GM23338 (cell line): ENCODE measurements around the gene NIT1. TPM values are rescaled to one million over a fixed set of nuclear protein-coding genes. Genes with fewer than 3 reads are reported as not detected.

Source experiments
- ATAC-seq: fragments of 200-7000 bp; cut with Tn5 transposase; 3 replicates; pipeline ENCODE4 v1.9.1; 2020
- DNase-seq: peaks from one replicate; pipeline ENCODE4 v3.0.0-alpha.2; 2015; ENCODE audit warnings: low spot score
- H2AFZ ChIP-seq: fragments of 200-600 bp; sonication (generic); 2 replicates; pipeline ENCODE4 v1.8.0; 2016; ENCODE audit warnings: antibody characterized with exemption, mild to moderate bottlenecking, moderate library complexity
- H3F3A ChIP-seq: fragments of 200-600 bp; sonication (generic); replicated peaks from 2 replicates; pipeline ENCODE4 v1.8.0; 2017; ENCODE audit warnings: antibody characterized with exemption, mixed run types, low read depth
- H3K27ac ChIP-seq: fragments of 200-600 bp; sonication (generic); 2 replicates; pipeline ENCODE4 v1.6.1; 2016; ENCODE audit warnings: low read depth
- H3K27me3 ChIP-seq: fragments of 200-600 bp; sonication (generic); 2 replicates; pipeline ENCODE4 v1.8.0; 2016; ENCODE audit warnings: mild to moderate bottlenecking, mixed run types, moderate library complexity; ENCODE audit not compliant: insufficient read depth
- H3K36me3 ChIP-seq: fragments of 200-600 bp; sonication (generic); 2 replicates; pipeline ENCODE4 v1.8.0; 2016; ENCODE audit warnings: mild to moderate bottlenecking; ENCODE audit not compliant: insufficient read depth
- H3K4me1 ChIP-seq: fragments of 200-600 bp; sonication (generic); 2 replicates; pipeline ENCODE4 v1.8.0; 2016; ENCODE audit warnings: mild to moderate bottlenecking, moderate library complexity; ENCODE audit not compliant: insufficient read depth
- H3K4me2 ChIP-seq: fragments of 200-600 bp; sonication (generic); 2 replicates; pipeline ENCODE4 v1.7.1; 2017; ENCODE audit warnings: mixed run types
- H3K4me3 ChIP-seq: fragments of 200-600 bp; sonication (generic); 2 replicates; pipeline ENCODE4 v1.6.1; 2016; ENCODE audit warnings: mixed run types
- H3K79me2 ChIP-seq: fragments of 200-600 bp; sonication (generic); replicated peaks from 2 replicates; pipeline ENCODE4 v1.8.0; 2017; ENCODE audit warnings: mild to moderate bottlenecking; ENCODE audit not compliant: insufficient read depth
- H3K9me2 ChIP-seq: fragments of 200-600 bp; sonication (generic); 2 replicates; pipeline ENCODE4 v1.8.0; 2017; ENCODE audit not compliant: insufficient read depth
- H4K20me1 ChIP-seq: fragments of 200-600 bp; sonication (generic); replicated peaks from 2 replicates; pipeline ENCODE4 v1.8.0; 2017; ENCODE audit warnings: mild to moderate bottlenecking; ENCODE audit not compliant: insufficient read depth
- H3K27ac Mint-ChIP-seq: 2 replicates; pipeline ENCODE4 v1.8.0; 2020; ENCODE audit warnings: inconsistent platforms, mild to moderate bottlenecking, moderate library complexity, mixed read lengths
- H3K27me3 Mint-ChIP-seq: 3 replicates; pipeline ENCODE4 v1.8.0; 2022; ENCODE audit warnings: low read depth, mild to moderate bottlenecking, moderate library complexity, mixed read lengths, inconsistent platforms; ENCODE audit not compliant: insufficient read depth, poor library complexity
- H3K36me3 Mint-ChIP-seq: 3 replicates; pipeline ENCODE4 v1.8.0; 2021; ENCODE audit warnings: low read depth, mild to moderate bottlenecking, inconsistent platforms, moderate library complexity, mixed read lengths
- H3K4me1 Mint-ChIP-seq: 3 replicates; pipeline ENCODE4 v1.8.0; 2020; ENCODE audit warnings: mild to moderate bottlenecking, inconsistent platforms, mixed read lengths
- H3K4me3 Mint-ChIP-seq: 3 replicates; pipeline ENCODE4 v1.8.0; 2021; ENCODE audit warnings: moderate library complexity, mild to moderate bottlenecking, inconsistent platforms, mixed read lengths
- H3K9me3 Mint-ChIP-seq: 3 replicates; pipeline ENCODE4 v1.8.0; 2020; ENCODE audit warnings: moderate library complexity, mild to moderate bottlenecking, inconsistent platforms, mixed read lengths
- CREB1 ChIP-seq: fragments of 250-450 bp; sonication (Bioruptor Pico); IDR thresholded peaks from 2 replicates; pipeline ENCODE4 v1.5.0; 2020; ENCODE audit warnings: low read depth, mild to moderate bottlenecking, moderate library complexity
- EZH2 ChIP-seq: fragments of 200-600 bp; sonication (generic); IDR thresholded peaks from one replicate; pipeline ENCODE4 v1.8.0; 2017; ENCODE audit warnings: antibody characterized with exemption, mild to moderate bottlenecking, low read depth; ENCODE audit not compliant: unreplicated experiment
- EZH2phosphoT487 ChIP-seq: fragments of 200-600 bp; sonication (generic); IDR thresholded peaks from one replicate; pipeline ENCODE4 v1.8.1; 2018; ENCODE audit warnings: antibody characterized with exemption; ENCODE audit not compliant: unreplicated experiment
- JUNB ChIP-seq: IDR thresholded peaks from one replicate; pipeline ENCODE4 v1.6.1; 2016; ENCODE audit warnings: antibody characterized with exemption; ENCODE audit not compliant: unreplicated experiment
- NANOG ChIP-seq: IDR thresholded peaks from 2 replicates; pipeline ENCODE4 v1.6.1; 2016; ENCODE audit warnings: antibody characterized with exemption, borderline replicate concordance
- POLR2AphosphoS5 ChIP-seq: IDR thresholded peaks from 2 replicates; pipeline ENCODE4 v1.6.1; 2016; ENCODE audit warnings: antibody characterized with exemption, low read depth
- STAT1 ChIP-seq: IDR thresholded peaks from one replicate; pipeline ENCODE4 v1.6.1; 2016; ENCODE audit warnings: antibody characterized with exemption; ENCODE audit not compliant: unreplicated experiment
- ZNF114 ChIP-seq: fragments of 250-450 bp; sonication (Bioruptor Pico); IDR thresholded peaks from 2 replicates; pipeline ENCODE4 v1.5.0; 2020; ENCODE audit warnings: mild to moderate bottlenecking, moderate library complexity
- ZNF331 ChIP-seq: fragments of 250-450 bp; sonication (Bioruptor Pico); IDR thresholded peaks from 2 replicates; pipeline ENCODE4 v1.5.0; 2020; ENCODE audit warnings: low read depth, mild to moderate bottlenecking, moderate library complexity
- polyA plus RNA-seq: library from polyadenylated mRNA; unstranded; fragments of >200 nt; fragmentation: Nextera tagmentation; extraction: Ambion mirVana; gene quantifications from 2 replicates; pipeline ENCODE4 v1.2.1, GENCODE V29; 2016
- total RNA-seq: library from RNA; depleted of rRNA; stranded (reverse); fragments of >200 nt; shearing (Covaris generic); gene quantifications from 2 replicates; pipeline ENCODE4 v1.2.3, GENCODE V29; 2014
- TF ChIP-seq, protein P1 (sequence below), 2 experiments: fragments of 200-600 bp in 1 of 2; sonication (generic) in 1 of 2; conservative IDR thresholded peaks; 2 replicates each; pipeline versions ENCODE4 v1.5.1 to v1.6.1; 2016 to 2017; ENCODE audit warnings: antibody characterized with exemption in 2 of 2, low read depth in 2 of 2, mild to moderate bottlenecking in 2 of 2, moderate library complexity in 1 of 2
- TF ChIP-seq, protein P2 (sequence below): IDR thresholded peaks from 2 replicates; pipeline ENCODE4 v1.6.1; 2016; ENCODE audit warnings: antibody characterized with exemption
- TF ChIP-seq, protein P3 (sequence below): IDR thresholded peaks from one replicate; pipeline ENCODE4 v1.6.1; 2018; ENCODE audit warnings: antibody characterized with exemption; ENCODE audit not compliant: unreplicated experiment
- TF ChIP-seq, protein P4 (sequence below): fragments of 250-450 bp; sonication (Bioruptor Pico); IDR thresholded peaks from 2 replicates; pipeline ENCODE4 v1.5.0; 2020; ENCODE audit warnings: mild to moderate bottlenecking, moderate library complexity

The NIT1 gene
- total and polyA plus RNA-seq, 2 experiments from 2014 or later = 35.9 to 43.0 TPM

DNA sequence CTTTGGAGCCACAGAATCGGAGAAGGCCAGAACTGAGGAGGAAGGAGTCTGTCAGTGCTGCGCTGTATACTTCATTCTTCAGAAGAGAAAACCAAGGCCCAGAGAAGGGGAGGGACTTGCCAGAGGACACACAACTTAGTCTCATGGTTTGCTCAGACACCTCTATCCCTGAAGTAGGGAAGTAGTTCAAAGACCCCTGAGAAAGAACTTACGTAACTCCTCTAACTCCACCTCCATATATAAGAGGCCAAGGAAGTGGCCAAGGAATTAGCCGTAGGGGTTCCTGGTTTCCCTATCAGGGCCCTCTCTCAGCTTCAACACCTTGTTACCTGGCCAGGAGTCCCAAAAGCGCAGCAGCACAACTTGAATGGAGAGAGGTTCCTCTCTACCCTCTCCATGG is 28.0 kb upstream of the NIT1 start:
- Histone ChIP-seq H3K4me1 (peaks cover 7% of the 10 kb centered on the region), H3F3A (no peaks in the 10 kb centered on the region), H3K4me2 (no peak overlapping the region), H3K4me3 (no peak overlapping the region), H3K27ac (no peak overlapping the region), H2AFZ (peak overlapping the region; percentile 72; the same call in 1 of the 2 replicates), H3K9me2 (peaks cover 5% of the 10 kb centered on the region; the same call in 1 of the 2 replicates), H4K20me1 (no peaks in the 10 kb centered on the region), H3K27me3 (no peaks in the 10 kb centered on the region), H3K79me2 (no peaks in the 10 kb centered on the region), H3K36me3 (no peaks in the 10 kb centered on the region)
- no peaks in the 10 kb centered on the region for H3K9me3 Mint-ChIP-seq
- ATAC-seq = no peak
- H3K27ac Mint-ChIP-seq = no peak overlapping the region
- H3K27me3 Mint-ChIP-seq = peaks cover 11% of the 10 kb centered on the region
- H3K4me3 Mint-ChIP-seq = no peak overlapping the region
- peaks cover 17% of the 10 kb centered on the region for H3K4me1 Mint-ChIP-seq
- H3K36me3 Mint-ChIP-seq = no peaks in the 10 kb centered on the region
- DNase-seq = no peak
- TF ChIP-seq ZNF331 (CRISPR knock-in tag) (no peak), JUNB (no peak), POLR2AphosphoS5 (no peak), ZNF114 (no peak), NANOG (no peak), EZH2 (no peak), EZH2phosphoT487 (no peak), STAT1 (no peak), CREB1 (no peak)
- TF ChIP-seq, protein P1, sequence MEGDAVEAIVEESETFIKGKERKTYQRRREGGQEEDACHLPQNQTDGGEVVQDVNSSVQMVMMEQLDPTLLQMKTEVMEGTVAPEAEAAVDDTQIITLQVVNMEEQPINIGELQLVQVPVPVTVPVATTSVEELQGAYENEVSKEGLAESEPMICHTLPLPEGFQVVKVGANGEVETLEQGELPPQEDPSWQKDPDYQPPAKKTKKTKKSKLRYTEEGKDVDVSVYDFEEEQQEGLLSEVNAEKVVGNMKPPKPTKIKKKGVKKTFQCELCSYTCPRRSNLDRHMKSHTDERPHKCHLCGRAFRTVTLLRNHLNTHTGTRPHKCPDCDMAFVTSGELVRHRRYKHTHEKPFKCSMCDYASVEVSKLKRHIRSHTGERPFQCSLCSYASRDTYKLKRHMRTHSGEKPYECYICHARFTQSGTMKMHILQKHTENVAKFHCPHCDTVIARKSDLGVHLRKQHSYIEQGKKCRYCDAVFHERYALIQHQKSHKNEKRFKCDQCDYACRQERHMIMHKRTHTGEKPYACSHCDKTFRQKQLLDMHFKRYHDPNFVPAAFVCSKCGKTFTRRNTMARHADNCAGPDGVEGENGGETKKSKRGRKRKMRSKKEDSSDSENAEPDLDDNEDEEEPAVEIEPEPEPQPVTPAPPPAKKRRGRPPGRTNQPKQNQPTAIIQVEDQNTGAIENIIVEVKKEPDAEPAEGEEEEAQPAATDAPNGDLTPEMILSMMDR (conservative IDR thresholded peaks at IDR 0.05; ENCODE audit: low read depth in 2 of 2) = no peak
- TF ChIP-seq, protein P2, sequence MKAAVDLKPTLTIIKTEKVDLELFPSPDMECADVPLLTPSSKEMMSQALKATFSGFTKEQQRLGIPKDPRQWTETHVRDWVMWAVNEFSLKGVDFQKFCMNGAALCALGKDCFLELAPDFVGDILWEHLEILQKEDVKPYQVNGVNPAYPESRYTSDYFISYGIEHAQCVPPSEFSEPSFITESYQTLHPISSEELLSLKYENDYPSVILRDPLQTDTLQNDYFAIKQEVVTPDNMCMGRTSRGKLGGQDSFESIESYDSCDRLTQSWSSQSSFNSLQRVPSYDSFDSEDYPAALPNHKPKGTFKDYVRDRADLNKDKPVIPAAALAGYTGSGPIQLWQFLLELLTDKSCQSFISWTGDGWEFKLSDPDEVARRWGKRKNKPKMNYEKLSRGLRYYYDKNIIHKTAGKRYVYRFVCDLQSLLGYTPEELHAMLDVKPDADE = no peak
- TF ChIP-seq, protein P3, sequence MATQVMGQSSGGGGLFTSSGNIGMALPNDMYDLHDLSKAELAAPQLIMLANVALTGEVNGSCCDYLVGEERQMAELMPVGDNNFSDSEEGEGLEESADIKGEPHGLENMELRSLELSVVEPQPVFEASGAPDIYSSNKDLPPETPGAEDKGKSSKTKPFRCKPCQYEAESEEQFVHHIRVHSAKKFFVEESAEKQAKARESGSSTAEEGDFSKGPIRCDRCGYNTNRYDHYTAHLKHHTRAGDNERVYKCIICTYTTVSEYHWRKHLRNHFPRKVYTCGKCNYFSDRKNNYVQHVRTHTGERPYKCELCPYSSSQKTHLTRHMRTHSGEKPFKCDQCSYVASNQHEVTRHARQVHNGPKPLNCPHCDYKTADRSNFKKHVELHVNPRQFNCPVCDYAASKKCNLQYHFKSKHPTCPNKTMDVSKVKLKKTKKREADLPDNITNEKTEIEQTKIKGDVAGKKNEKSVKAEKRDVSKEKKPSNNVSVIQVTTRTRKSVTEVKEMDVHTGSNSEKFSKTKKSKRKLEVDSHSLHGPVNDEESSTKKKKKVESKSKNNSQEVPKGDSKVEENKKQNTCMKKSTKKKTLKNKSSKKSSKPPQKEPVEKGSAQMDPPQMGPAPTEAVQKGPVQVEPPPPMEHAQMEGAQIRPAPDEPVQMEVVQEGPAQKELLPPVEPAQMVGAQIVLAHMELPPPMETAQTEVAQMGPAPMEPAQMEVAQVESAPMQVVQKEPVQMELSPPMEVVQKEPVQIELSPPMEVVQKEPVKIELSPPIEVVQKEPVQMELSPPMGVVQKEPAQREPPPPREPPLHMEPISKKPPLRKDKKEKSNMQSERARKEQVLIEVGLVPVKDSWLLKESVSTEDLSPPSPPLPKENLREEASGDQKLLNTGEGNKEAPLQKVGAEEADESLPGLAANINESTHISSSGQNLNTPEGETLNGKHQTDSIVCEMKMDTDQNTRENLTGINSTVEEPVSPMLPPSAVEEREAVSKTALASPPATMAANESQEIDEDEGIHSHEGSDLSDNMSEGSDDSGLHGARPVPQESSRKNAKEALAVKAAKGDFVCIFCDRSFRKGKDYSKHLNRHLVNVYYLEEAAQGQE = no peak
- TF ChIP-seq, protein P4, sequence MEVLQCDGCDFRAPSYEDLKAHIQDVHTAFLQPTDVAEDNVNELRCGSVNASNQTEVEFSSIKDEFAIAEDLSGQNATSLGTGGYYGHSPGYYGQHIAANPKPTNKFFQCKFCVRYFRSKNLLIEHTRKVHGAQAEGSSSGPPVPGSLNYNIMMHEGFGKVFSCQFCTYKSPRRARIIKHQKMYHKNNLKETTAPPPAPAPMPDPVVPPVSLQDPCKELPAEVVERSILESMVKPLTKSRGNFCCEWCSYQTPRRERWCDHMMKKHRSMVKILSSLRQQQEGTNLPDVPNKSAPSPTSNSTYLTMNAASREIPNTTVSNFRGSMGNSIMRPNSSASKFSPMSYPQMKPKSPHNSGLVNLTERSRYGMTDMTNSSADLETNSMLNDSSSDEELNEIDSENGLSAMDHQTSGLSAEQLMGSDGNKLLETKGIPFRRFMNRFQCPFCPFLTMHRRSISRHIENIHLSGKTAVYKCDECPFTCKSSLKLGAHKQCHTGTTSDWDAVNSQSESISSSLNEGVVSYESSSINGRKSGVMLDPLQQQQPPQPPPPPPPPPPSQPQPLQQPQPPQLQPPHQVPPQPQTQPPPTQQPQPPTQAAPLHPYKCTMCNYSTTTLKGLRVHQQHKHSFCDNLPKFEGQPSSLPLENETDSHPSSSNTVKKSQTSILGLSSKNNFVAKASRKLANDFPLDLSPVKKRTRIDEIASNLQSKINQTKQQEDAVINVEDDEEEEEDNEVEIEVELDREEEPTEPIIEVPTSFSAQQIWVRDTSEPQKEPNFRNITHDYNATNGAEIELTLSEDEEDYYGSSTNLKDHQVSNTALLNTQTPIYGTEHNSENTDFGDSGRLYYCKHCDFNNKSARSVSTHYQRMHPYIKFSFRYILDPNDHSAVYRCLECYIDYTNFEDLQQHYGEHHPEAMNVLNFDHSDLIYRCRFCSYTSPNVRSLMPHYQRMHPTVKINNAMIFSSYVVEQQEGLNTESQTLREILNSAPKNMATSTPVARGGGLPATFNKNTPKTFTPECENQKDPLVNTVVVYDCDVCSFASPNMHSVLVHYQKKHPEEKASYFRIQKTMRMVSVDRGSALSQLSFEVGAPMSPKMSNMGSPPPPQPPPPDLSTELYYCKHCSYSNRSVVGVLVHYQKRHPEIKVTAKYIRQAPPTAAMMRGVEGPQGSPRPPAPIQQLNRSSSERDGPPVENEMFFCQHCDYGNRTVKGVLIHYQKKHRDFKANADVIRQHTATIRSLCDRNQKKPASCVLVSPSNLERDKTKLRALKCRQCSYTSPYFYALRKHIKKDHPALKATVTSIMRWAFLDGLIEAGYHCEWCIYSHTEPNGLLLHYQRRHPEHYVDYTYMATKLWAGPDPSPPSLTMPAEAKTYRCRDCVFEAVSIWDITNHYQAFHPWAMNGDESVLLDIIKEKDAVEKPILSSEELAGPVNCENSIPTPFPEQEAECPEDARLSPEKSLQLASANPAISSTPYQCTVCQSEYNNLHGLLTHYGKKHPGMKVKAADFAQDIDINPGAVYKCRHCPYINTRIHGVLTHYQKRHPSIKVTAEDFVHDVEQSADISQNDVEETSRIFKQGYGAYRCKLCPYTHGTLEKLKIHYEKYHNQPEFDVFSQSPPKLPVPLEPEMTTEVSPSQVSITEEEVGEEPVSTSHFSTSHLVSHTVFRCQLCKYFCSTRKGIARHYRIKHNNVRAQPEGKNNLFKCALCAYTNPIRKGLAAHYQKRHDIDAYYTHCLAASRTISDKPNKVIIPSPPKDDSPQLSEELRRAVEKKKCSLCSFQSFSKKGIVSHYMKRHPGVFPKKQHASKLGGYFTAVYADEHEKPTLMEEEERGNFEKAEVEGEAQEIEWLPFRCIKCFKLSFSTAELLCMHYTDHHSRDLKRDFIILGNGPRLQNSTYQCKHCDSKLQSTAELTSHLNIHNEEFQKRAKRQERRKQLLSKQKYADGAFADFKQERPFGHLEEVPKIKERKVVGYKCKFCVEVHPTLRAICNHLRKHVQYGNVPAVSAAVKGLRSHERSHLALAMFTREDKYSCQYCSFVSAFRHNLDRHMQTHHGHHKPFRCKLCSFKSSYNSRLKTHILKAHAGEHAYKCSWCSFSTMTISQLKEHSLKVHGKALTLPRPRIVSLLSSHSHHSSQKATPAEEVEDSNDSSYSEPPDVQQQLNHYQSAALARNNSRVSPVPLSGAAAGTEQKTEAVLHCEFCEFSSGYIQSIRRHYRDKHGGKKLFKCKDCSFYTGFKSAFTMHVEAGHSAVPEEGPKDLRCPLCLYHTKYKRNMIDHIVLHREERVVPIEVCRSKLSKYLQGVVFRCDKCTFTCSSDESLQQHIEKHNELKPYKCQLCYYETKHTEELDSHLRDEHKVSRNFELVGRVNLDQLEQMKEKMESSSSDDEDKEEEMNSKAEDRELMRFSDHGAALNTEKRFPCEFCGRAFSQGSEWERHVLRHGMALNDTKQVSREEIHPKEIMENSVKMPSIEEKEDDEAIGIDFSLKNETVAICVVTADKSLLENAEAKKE = no peak
